ENCODE measurements around the gene ALDOA.

DNA sequence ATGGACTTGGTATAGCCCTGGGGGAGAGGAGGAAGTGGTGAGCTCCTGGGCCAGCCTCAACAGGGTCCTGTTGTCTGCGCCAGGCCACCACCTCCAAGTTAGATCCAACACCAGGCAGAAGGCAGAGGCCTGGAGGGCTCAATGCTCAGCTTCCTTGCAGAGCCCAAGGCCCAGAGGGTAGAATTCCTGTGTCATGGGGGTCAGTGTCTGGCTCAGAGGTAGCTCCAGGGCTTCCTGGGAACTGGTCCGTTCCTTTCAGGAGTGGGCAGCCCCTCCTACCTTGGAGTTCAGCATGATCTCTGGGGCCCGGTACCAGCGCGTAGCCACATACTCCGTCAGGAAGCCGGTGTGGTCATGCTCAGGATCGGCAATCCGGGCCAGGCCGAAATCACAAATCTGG is 52.2 kb downstream of the ALDOA start:
- no peak for TF ChIP-seq POLR2AphosphoS5 (IDR thresholded peaks at IDR 0.05)
- no peak for TF ChIP-seq POLR2A (IDR thresholded peaks at IDR 0.05)
